NCI-H1105 (cell line): ENCODE data around the gene USP11.

Experiments used
- DNase-seq: peaks from one replicate; lab custom pipeline; 2025; lab: John Stamatoyannopoulos, UW

The USP11 gene

DNA sequence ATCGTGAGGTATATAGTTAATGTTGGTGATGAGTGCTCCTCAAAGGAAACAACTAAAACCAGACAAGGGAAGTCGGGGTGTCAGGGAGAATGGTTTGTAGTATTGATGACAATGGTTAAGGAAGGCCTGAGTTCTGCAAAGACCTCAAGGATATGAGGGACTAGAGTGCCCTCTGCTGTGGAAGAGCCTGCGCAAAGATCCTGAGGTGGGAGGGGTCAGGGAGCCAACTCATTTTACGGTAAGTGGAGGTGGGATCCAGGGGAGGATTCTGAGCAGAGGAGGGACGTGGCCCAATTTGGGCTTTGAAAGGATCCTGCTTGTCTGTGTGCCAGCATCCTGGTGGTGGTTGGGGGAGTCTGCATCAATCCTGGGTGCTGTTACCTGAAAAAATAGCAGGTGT, 27.8 kb upstream of the USP11 start:
- DNase-seq = no peak

DNA sequence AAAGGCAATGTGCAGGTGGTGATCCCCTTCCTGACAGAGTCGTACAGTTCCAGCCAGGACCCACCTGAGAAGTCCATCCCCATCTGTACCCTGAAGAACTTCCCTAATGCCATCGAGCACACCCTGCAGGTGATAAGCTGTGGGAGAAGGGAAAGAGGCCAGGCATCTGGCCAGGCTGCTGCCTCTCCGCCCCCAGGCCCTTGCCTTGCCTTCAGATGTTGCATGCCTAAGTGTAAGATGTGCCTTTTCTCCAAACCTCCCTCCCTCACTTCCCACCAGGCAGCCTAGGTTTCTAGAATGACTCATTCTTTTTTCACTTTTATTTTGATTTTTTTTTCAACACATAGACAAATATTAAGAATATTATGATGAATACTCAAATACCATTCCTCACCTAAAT, 26.5 kb upstream of the USP11 start:
- DNase-seq = no peak

DNA sequence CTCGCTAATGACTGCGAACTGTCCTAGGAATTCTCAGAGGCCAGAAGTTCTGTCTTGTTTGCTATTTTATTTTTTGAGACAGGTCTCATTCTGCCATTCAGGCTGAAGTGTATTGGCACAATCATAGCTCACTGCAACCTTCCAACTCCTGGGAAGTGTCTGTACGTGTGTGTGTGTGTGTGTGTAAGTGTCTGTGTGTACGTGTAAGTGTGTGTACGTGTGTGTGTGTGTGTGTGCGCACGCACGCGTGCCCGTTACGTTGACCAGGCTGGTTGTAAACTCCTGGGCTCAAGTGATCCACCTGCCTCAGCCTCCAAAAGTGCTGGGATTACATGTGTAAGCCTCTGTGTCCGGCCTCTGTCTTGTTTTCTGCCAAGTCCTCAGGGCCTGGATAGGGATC, 24.7 kb upstream of the USP11 start:
- DNase-seq = no peak

DNA sequence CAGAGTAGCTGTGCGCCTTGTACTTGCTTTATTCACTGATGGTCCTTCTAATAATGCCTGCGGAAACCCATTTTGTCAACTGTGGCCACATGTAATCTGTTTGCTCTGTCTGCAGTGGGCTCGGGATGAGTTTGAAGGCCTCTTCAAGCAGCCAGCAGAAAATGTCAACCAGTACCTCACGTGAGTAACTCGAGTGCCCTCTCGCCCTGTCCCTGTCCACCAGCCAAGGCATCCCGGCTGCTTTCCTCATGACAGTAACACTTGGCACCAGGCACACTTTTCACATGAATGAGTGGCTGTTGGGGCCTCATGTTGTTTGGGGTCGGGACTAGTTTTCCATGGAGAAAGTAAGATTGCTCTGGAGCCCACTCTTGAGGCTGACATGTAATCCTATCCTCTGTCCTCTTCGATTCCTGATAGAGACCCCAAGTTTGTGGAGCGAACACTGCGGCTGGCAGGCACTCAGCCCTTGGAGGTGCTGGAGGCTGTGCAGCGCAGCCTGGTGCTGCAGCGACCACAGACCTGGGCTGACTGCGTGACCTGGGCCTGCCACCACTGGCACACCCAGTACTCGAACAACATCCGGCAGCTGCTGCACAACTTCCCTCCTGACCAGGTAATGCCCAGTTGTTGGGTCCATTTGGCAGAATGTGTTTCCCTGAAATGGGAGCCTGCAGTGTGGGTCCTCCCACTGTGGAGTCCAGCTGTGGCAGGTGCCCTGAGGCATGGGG, 23.1 kb upstream of the USP11 start:
- no peak for DNase-seq

DNA sequence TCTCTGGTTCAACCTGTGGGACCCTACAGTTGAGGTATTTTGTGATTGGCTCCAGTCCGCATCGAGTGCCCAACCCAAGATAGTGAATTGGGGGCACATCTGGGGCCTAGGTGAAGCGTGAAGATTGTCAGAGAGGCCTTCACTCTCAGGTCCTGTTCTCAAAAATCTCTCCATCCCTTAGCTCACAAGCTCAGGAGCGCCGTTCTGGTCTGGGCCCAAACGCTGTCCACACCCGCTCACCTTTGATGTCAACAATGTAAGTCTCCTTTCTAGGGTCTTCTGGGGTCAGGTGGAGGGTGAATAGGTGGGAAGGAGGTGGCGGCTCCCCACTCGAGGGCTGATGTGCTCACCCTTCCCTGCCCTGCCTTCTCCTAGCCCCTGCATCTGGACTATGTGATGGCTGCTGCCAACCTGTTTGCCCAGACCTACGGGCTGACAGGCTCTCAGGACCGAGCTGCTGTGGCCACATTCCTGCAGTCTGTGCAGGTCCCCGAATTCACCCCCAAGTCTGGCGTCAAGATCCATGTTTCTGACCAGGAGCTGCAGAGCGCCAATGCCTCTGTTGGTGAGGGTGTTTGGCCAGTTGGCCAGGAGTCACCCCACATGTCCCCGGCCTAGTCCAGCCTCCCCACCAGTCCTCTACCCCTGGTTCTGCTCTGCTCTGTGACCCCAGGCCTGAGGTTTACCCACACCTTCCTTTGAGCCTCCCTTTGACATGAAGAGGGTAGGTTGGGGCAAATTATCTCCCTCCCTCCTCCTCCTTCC, 22.0 kb upstream of the USP11 start:
- no peak for DNase-seq

DNA sequence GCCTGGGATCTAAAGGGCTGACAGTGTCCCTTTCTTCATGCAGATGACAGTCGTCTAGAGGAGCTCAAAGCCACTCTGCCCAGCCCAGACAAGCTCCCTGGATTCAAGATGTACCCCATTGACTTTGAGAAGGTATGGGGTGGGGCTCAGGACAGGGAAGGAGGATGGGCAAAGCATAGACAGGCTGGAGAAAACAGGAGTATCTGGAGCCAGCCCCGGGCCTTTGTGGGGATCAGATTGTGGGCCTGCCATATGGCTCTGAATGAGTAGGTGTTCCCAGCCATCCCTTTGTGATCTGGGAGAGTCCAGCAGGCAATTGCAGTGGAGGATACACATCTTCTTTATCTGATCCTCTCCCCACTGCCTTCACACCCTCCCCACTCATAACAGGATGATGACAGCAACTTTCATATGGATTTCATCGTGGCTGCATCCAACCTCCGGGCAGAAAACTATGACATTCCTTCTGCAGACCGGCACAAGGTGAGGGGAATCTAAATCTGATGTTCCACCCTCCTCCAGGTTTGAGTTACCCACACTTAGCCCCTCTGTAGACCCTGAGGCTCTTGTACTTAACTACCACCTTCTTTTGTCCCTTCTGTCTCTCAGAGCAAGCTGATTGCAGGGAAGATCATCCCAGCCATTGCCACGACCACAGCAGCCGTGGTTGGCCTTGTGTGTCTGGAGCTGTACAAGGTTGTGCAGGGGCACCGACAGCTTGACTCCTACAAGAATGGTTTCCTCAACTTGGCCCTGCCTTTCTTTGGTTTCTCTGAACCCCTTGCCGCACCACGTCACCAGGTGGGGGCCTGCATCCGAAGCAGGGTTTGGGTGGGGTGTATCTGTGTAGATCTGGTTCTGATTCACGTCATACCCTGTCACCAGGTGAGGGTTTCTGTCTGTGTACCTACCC, 20.2 kb upstream of the USP11 start:
- DNase-seq = no peak

DNA sequence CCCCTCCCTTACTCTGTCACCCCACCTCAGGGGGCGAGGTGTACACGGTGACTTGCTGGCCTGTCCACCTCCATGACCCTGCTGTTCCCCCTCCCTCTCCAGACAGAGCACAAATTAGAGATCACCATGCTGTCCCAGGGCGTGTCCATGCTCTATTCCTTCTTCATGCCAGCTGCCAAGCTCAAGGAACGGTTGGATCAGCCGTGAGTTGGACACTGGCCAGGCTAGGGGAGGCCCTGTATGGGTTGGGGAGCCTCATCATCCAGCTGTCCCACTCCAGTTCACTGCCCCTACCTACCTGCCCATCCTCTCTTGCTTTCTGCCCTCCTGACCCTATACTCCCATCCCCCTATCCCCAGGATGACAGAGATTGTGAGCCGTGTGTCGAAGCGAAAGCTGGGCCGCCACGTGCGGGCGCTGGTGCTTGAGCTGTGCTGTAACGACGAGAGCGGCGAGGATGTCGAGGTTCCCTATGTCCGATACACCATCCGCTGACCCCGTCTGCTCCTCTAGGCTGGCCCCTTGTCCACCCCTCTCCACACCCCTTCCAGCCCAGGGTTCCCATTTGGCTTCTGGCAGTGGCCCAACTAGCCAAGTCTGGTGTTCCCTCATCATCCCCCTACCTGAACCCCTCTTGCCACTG, 18.3 kb upstream of the USP11 start:
- DNase-seq = no peak

DNA sequence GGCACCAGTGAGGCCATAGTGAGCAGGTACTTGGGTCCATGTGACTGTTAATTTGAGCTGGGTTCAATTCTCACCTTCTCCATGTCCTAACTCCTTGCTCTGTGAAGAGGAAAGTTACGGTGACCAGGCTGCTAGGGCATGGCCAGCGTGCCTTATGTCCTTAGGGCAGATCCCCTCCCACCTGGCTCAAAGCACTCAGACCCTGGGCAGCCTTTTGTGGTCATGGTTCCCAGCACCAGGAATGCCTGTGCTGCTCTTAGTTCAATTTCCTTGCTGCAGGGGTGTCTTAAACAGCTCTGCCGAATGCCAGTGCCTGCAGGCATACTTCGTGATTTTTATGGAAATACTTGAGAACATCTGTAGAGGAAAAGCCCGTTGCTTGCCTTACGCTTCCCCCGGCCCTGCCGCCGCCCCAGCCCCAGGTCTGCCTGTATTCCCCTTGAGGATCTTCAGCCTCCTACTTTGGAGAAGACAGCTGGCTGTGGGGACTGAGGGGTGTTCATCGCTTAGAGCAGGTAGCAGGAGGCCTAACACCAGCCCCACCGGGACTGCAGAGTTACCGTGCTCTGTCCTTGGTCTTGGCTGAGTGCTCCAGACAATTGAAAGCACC, 17.4 kb upstream of the USP11 start:
- no peak for DNase-seq

DNA sequence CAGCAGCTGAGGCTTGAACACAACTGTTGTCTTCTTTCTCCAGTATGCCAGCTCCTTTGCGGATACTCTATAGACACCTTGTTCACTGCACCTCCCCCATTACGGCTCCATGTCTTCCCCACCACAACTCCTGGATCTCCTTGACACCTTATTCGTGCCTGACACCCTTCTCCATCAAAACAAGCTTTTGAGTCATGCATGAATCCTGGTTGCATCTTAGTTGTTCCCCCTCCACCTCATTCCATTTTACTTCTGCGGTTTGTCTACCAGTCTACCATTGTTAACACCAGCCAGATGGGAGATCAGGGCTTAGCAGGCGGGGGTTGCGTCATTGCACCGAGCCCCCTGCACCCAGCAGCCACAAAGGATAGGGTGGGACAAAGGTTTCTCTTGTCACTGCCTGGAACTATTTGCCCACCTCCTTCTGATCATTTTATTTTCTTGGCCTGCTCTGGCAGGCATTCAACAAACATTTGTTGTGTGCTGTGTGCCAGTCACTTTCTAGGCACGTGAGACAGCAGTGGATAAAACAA, 16.4 kb upstream of the USP11 start:
- DNase-seq = no peak

DNA sequence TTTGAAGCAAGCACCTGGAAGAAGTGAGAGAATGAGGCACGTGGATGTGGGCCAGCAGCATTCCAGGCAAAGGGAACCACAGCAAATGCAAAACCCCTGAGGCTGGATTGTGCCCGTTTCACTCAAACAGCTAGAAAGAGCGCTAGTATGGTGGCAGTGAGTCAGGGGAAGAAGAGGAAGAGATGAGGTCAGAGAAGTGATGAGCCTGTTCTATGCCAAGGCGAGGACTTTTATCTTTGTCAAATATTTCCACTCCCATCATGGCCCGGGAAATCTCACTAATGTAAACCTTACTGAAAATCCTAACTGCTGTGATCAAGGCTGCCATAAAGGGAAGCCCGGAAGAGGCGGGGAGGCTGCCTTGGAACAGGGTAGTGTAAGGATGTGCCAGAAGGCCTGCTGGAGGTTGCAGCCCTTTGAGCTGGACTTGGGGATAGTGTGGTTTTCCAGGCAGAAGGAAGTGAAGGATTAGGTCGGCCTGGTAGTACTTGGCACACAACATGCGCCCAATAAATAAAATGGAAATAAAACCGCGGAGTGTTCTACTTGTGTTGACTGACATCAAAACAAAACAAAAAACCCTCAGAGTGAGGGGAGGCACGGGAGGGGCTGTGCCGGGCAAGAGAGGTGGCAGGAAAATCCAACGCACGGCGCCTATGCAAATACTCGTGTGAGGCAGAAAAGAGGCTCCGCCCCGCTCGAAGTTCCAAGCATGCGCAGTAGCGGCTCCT, 15.5 kb upstream of the USP11 start:
- DNase-seq = no peak

DNA sequence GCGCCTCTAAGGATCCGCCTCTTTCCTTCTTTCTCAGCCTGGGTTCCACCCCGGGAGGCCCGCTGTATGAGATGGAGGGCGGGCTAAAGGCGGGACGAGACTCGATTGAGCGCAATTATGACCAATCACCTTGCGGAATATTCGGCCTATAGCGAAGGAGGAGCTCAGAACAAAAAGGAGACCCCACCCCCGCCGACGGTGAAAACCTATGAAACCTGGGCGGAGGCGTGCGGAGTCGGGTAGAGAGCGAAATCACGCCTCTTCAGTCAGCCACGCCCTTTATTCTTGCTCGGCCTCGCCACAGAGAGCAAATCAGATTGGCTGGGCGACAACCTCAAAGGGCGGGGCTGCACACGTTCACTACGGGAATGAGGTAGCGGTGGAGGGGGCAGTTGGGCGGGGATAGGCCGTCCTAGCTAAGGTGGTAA, 14.9 kb upstream of the USP11 start:
- DNase-seq = peak; percentile 95

DNA sequence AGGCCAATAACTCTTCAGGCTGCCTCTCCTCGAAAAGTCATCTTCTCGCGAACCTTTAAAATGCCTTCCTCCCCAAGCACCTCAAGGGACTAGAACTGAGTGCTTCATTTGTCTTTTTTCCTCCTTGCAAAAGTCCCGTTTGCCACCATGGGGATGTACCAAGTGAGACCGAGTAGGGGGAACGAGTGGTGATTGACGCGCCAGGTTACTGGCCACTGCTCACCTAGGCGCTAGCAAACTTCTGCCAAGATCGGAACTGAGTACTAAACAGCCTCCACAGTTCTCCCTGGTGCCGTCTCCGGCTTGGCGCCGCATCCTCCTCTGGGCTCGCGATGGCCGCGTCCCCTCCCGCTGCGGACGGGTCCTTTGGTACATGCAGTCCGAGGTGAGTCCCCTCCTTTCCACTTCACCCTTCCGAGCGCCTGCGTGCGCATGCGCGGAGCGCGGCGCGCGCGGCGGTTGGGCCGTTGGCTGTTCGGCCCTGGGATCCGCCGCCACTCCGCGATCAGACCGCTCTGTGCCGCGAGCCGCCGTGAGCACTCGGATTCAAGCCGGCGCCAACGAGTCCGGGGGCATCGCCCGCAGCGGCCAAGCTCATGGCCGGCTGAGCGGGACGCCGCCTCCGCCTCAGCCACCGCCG, 14.4 kb upstream of the USP11 start, which contains the start of gene CDK16:
Gene CDK16 (plus strand): TSS at position 402 of the 640 bp plus-strand sequence. CDS start 4,877 bp downstream, outside the sequence.
- peak; percentile 57 for DNase-seq

DNA sequence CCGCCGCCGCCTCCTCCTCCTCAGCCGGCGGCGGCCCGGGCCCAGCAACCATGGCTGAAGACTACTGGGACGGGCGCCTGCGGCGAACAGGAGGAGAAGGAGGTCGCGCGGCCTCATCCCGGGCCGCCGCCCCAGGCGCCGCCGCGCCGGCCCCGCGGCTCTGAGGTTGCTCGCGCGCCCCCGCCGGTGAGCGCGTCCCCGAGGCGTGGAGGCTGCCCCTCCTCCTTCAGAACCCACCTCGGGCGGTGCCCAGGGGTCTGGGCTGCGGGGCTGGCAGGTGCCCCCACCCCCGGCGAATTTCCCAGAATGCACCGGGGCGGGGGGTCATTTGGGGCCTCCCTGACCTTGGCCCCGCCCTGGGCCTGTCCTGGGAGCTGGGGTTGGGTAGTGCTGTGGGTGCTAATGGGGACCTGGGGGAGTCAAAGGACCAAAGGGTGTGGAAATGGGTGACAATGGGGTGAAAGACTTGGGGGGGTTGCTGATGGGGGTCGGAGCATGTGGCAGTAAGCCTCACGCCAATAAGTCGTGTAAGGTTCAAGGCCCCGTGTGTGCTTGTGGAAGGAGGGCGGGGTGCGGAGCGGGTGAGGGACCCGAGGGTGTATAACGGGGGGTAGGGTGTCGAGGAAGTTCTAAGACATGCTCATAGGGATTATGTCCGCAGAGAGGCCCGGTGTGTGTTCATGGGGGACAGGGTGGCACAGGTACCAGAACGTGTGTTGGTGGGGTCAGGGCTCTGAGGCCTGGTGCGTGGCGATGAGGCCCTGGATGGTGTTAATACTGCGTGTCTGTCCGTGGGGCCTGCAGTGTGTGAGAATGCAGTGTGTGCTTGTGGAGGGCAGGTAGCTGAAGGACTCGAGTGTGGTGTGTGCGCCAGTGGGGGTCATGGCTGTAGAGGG, 13.6 kb upstream of the USP11 start:
- DNase-seq = no peak

DNA sequence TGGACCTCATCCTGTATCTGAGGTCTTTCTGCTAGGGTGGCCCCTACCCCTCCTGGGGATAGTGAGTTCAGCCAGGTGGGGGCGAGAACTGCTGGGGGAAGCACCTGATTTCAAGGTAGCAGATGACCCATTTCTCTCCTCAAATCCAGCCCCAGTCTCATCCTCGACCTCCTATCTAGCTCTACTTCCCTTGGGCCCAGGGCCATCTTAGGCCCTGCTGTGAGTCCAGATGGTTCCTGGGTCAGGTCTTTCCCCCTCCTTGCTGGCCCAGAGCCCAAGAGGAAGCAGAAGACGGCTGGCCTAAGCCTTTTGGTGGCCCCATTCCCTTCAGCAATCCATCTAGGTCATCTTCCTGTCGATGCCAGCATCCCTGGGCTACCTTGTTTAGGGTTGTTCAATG, 11.1 kb upstream of the USP11 start:
- no peak for DNase-seq

DNA sequence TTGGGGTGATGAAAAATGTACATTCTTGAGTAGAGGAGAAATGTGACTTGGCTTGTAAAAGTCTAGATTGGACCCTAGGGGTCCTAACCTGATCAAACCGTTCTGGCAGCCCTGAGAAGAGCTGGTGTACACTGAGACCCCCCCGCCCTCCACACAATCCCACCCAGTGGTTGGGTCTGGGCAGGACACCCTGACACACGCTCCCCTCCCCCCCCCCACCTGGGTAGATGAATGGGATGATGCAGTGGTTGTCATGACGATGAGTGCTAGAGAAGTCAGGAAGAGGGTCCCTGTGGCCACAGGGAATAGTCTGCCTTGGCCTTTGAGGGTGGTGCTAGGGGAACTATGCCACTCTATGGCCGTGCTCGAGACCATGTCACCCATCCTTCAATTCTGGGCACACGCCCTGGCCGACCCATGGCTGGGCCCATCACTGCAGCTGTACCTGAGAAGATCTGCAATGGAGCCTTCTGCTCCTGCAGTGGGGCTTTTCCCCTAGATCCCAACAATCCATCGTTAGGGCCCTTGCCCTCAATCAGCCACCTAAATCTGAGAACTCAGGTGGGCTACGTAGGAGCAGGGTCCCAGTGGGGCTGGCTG, 10.0 kb upstream of the USP11 start:
- DNase-seq = no peak

DNA sequence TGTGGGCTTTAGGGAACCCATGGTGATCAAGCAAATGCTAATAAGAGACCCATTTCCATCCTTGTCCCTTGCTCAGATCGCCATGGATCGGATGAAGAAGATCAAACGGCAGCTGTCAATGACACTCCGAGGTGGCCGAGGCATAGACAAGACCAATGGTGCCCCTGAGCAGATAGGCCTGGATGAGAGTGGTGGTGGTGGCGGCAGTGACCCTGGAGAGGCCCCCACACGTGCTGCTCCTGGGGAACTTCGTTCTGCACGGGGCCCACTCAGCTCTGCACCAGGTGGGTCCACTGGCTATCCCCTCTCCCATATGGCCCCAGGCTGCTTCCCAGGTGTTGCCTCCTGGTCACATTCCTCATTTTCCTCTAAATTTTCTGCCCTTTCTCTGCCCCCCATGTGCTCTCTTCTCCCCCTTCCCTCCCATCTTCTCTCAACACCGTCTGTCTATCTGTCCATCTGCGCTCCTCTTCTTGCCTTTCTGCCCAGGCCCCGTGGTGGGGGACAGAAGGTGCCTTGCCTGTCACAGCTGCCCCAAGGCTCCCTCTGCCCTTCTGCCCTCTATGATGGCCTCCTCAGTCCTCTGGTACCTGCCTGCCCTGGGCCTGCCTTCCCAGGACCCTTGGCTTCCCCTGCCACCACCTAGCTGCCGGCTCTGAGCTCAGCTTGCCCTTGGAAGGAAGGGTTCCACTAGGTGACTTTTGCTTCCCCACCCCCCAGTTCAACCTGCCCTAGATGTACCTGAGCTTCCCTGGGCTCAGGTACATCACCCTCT, 9.1 kb upstream of the USP11 start:
- no peak for DNase-seq

DNA sequence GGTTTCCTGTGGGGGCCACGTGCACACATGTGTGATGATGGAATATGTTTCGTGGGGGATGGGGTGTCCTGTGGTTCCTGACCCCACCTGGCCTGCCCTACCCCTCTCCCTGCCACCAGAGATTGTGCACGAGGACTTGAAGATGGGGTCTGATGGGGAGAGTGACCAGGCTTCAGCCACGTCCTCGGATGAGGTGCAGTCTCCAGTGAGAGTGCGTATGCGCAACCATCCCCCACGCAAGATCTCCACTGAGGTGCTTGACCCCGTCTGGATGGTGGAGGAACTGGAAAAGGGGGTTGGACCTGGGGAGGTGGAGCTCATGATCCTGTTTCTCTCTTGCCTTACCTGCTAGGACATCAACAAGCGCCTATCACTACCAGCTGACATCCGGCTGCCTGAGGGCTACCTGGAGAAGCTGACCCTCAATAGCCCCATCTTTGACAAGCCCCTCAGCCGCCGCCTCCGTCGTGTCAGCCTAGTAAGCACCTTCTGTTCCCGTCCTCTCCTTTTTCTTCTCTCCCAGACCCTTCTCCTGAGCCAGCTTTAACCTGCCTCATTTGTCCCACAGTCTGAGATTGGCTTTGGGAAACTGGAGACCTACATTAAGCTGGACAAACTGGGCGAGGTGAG, 8.4 kb upstream of the USP11 start:
- DNase-seq = no peak
